GM21529 (cell line): ENCODE measurements around the gene TBC1D3C.
"Not testable (repeated sequence)": the region's sequence is repeated elsewhere in the genome, so short reads cannot be mapped to it uniquely, and the experiment has no call there.

Experiments
- ATAC-seq: cut with Tn5 transposase; IDR thresholded peaks from one replicate; pipeline ENCODE4 v1.9.1; 2021; ENCODE audit not compliant: unreplicated experiment

The TBC1D3C gene

GRCh38 chr17:38068534-38068933, at the start of gene TBC1D3C:
TBC1D3C (minus strand) TSS chr17:38068634; CDS start chr17:38067066, 1,568 bp downstream.
- ATAC-seq: not testable (repeated sequence)

DNA sequence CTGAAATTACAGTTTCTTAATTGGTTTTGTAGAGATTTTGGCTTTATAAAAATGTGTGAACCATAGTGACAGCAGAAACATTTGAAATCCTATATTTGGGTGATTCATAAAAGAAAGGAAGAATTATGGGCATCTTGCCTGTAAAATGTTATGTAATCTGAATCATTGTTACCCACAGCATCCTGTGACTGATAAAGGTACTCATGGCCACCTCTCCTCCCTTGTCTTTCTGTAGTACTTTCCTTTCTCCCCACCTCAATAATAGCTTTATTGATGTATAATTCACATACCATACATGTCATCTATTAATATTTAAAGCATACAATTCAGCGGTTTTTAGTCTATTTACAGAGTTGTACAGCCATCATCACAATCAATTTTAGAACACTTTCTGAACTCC, 30.8 kb upstream of the TBC1D3C start:
- not testable (repeated sequence) for ATAC-seq

- not testable (repeated sequence) for ATAC-seq
Observed at GRCh38 chr17:38094059-38094694, 25.7 kb upstream of the TBC1D3C start.

DNA sequence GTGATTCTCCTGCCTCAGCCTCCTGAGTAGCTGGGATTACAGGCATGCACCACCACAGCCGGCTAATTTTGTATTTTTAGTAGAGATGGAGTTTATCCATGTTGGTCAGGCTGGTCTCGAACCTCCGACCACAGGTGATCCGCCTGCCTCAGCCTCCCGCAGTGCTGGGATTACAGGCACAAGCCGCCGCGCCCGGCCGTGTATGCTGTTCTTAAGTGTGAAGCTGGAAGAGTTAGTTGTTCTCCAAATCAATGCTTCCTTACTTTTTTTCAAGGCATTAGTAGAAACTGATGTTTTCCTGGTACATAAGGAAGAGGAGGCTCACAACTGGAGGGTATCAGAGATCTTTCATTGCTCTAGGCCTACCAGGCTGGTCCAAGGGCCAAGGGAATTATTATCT, 19.7 kb upstream of the TBC1D3C start:
- not testable (repeated sequence) for ATAC-seq

DNA sequence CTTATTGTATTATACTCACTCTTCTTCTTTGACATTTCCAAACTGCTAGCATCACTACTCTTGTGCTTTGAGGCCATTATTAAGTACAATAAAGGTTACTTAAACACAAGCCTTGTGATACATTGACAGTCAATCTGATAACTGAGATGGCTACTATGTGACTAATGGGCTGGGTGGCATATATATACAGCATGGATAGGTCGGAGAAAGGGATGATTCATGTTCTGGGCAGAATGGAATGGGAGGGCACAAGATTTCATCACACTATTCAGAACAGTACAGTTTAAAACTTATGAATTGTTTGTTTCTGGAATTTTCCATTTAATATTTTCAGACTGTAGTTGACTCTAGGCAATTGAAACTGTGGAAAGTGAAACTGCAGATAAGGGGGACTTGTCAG, 18.9 kb upstream of the TBC1D3C start:
- ATAC-seq: not testable (repeated sequence)
